ENCODE results near the gene DICER1. TPM values are rescaled to one million over a fixed set of nuclear protein-coding genes. Genes with fewer than 3 reads are reported as not detected.

The DICER1 gene
- total RNA-seq, 1 donor from 2014 or later = 66.4 TPM

- ATAC-seq (peak; percentile 62 to 83), DNase-seq (peak; percentile 51)
- H3K4me1 ChIP-seq = peaks cover 81% of the 10 kb centered on the region
These were observed 11.1 kb downstream of the DICER1 start for GRCh38 chr14:95146079-95146771.

GRCh38 chr14:95144849-95145248 lies 12.5 kb downstream of the DICER1 start:
- intact Hi-C loops (cut with DNase I) = no loop called here
- TF ChIP-seq CTCF (IDR thresholded peaks at IDR 0.05) = no peak
- peaks cover 80% of the 10 kb centered on the region for H3K4me1 ChIP-seq

More at GRCh38 chr14:95146079-95146771, 11.1 kb downstream of the DICER1 start:
- H3K4me3 ChIP-seq = no peak overlapping the region
- TF ChIP-seq CTCF (IDR thresholded peaks at IDR 0.05) = no peak
- intact Hi-C loops (cut with DNase I) = no loop called here
- peaks cover 9% of the 10 kb centered on the region for H3K9me3 ChIP-seq
- H3K27me3 ChIP-seq (ENCODE audit: low read depth) = no peaks in the 10 kb centered on the region
- peak overlapping the region; percentile 32 for H3K27ac ChIP-seq
- H3K36me3 ChIP-seq = no peaks in the 10 kb centered on the region

GRCh38 chr14:95143808-95144620 lies 13.3 kb downstream of the DICER1 start:
- Histone ChIP-seq H3K36me3 (no peaks in the 10 kb centered on the region), H3K9me3 (peaks cover 9% of the 10 kb centered on the region), H3K4me3 (peak overlapping the region; percentile 20), H3K4me1 (peaks cover 80% of the 10 kb centered on the region), H3K27ac (peak overlapping the region; percentile 50), H3K27me3 (ENCODE audit: low read depth) (no peaks in the 10 kb centered on the region)
- ATAC-seq (peak in 1 of 2 donors; percentile 31), DNase-seq (no peak)
- intact Hi-C loops (cut with DNase I) = no loop called here
- TF ChIP-seq CTCF (IDR thresholded peaks at IDR 0.05) = no peak

More at GRCh38 chr14:95144849-95145248, 12.5 kb downstream of the DICER1 start:
- no peak overlapping the region for H3K4me3 ChIP-seq
- peaks cover 9% of the 10 kb centered on the region for H3K9me3 ChIP-seq
- H3K27ac ChIP-seq = peak overlapping the region; percentile 50
- ATAC-seq = no peak
- H3K36me3 ChIP-seq = no peaks in the 10 kb centered on the region
- no peak for DNase-seq
- no peaks in the 10 kb centered on the region for H3K27me3 ChIP-seq (ENCODE audit: low read depth)

GRCh38 chr14:95142208-95142607 lies 15.1 kb downstream of the DICER1 start:
- Histone ChIP-seq H3K27ac (no peak overlapping the region), H3K36me3 (no peaks in the 10 kb centered on the region), H3K27me3 (ENCODE audit: low read depth) (no peaks in the 10 kb centered on the region), H3K9me3 (peaks cover 9% of the 10 kb centered on the region), H3K4me3 (no peak overlapping the region), H3K4me1 (peaks cover 78% of the 10 kb centered on the region)
- no peak for ATAC-seq
- intact Hi-C loops (cut with DNase I) = no loop called here
- no peak for DNase-seq
- TF ChIP-seq CTCF (IDR thresholded peaks at IDR 0.05) = no peak

- H3K9me3 ChIP-seq = peaks cover 9% of the 10 kb centered on the region
- ATAC-seq = no peak
- H3K36me3 ChIP-seq = no peaks in the 10 kb centered on the region
- peaks cover 73% of the 10 kb centered on the region for H3K4me1 ChIP-seq
- H3K27ac ChIP-seq = no peak overlapping the region
- no peaks in the 10 kb centered on the region for H3K27me3 ChIP-seq (ENCODE audit: low read depth)
- H3K4me3 ChIP-seq = no peak overlapping the region
- no peak for TF ChIP-seq CTCF (IDR thresholded peaks at IDR 0.05)
- DNase-seq = no peak
- intact Hi-C loops (cut with DNase I) = no loop called here
These were observed 15.6 kb downstream of the DICER1 start for GRCh38 chr14:95141684-95142083.
